Suppressor macrophage treated with lipopolysaccharide for 1 hour (primary cell): ENCODE measurements around the gene JPH4.
A peak's percentile ranks its signal among the peaks of the same experiment; 100 is the strongest.

ENCODE experiments used
- DNase-seq, 3 donors: peaks; one replicate each; pipeline ENCODE4 v3.0.0-alpha.2; 2020 to 2022

Gene JPH4

DNA sequence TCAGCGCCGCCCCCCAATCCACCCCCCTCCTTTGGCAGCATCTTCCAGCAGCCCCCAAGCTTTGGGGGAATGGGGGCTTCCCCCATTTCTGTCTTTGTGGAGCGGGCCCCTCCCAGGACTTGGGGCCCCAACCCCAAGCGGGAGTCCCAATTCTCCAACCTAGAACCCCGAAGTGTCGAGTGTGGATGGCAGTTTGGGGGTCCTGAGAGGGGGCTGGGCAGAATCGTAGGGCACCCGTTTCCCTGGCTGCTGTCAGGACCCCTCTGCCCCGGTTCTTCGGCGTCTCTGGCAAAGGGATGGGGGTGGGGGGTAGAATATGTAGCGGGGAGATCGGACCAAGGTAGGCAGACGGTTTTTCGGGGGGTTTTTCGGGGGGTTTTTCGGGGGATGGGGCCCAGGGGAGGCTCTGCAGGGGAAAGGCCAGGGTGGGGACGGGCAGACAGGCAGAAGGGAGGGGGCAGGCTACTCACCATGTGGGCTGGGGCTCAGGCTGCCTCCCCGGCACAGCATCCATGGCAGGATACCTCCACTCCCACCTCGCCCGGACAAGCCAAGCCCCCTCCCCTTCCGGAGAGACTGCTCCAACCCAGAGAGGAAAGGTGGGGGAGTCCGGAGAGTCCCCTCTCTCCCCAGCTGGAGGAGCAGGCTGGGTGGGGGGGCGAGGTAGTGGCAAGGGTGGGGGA lies 739 bp downstream of the JPH4 start:
- peak in 1 of 3 donors; percentile 5 for DNase-seq

DNA sequence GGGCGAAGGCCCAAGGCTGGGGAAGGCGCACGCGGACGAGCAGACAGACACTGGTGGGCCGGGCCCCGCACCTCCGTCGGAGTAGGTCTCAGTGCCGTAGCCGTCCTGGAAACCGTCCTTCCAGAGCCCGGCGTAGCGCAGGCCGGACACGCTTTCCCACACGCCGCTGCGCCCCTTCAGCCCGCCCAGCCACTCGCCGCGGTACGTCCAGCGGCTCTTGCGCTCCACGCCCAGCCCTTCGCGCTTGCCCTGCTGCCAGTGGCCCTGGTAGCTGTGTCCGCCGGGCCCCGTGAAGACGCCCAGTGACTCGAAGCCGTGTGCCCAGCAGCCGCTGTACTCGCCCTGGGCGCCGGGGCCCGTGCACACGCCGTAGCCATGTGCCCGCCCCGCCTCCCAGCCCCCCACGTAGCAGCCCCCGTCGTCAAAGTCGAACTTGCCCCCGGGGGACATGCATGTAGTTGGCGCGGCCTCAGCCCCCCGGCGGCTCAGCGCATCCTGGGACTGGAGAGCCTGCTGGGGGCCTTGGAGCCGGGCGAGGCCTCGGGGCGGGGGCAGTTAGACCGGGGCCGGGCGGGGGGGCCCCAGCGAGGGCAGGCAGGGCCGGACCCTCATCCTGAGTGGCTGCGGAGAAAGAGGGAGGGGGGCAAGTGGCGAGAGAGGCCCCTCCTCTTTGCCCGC lies 1.4 kb downstream of the JPH4 start:
- peak; percentile 27 to 54 (median 35) for DNase-seq

DNA sequence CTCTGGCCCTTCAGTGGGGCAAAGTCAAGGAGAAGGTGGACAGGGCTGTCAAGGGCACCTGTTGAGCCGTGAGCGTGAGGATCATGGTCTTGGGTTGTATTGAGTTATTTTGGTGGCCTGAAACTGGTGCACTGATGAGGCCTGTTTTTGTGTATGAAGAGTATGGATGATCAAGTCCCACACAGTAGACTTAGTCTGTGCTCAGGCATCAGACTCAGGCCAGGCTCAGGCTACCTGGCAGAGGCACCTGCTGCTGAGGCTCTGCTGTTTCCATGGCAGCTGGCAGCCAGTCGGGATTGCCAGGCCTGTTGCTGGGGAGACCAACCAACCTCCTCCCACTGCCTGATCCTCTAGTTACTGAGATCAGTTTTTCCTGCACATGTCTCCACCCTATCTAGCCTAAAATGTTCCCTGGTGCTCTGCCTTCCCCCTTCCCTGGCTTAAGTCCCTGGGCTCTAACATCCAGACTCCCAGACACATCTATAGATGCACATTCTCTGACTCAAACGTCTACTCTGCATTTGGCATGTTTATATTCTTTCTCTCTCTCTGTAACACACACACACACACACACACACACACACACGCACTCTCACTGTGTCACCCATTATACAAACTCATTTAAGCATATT lies 5.1 kb downstream of the JPH4 start:
- no peak for DNase-seq

DNA sequence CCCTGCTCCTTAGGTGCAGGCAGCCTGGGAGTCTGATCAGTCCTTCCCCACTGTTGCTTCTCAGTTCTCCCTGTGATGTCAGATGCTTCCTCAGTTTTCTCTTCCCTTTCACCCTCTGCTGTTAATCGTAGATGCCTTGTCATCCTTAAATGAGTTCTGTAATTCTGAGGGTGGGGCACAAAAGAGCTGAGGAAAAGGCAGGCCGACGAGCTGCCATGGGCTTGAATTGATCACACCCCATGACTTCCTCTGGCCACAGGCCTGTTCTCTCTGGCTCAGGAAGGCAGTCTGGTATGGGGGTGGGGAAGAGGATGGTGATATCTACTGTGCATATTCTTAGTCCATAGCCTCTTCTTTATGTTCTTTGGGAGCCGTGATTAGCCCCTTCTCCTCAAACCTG lies 5.8 kb downstream of the JPH4 start:
- peak; percentile 62 to 75 (median 70) for DNase-seq

DNA sequence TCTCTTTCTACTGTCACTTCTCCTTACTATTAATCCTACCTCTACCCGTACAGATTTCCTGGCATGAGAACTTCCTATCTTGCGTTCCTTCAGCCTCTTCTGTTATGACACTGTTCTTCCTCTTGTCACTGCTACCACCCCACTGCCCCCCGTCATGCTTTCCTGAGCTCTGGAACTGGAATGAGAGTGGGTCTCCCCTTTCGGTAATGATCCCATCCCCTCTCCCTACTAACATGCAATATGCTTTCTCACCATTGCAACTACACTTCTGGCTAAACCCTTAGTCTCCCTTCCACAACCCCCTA lies 6.1 kb downstream of the JPH4 start:
- peak in 2 of 3 donors; percentile 26 to 30 for DNase-seq

DNA sequence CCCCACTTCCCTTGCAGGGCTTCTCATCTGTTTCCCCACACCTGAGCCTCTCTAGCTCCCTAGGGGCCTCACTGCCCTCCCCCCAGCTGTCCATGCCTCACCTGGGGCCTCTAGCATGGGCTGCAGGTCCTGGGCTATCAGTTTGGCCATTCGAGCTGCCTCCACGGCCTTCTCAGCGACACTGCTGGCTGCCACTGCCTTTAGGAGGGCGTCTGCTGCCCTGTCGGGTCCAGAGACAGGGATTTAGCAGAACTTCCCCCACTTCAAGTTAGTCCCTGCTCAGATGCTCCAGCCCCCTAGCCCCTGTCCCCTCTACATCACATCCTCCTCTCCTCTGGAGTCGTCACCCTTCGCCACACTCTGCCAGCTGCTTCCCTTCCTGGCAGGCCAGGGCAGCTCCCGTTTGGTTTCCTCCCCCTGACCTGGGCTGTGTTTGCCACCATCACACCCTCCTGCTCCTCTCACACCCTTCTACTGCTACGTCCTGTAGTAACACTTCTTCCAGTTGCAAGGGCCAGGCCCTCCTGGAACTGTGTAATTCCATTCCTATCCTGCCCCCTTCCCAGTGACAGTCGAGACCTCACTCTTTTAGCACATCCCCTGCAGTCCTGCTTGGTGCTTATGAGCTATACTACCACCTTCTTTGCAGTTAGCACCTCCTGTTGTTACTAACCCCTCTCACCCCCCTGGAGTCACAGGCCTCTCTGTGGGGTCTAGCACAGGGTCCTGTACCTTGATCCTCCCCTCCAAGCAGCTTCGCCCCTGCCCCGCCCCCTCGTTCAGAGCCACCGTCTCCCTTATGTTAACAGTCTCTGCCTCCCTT lies 6.7 kb downstream of the JPH4 start:
- DNase-seq, result peak in 1 of 3 donors; percentile 18

DNA sequence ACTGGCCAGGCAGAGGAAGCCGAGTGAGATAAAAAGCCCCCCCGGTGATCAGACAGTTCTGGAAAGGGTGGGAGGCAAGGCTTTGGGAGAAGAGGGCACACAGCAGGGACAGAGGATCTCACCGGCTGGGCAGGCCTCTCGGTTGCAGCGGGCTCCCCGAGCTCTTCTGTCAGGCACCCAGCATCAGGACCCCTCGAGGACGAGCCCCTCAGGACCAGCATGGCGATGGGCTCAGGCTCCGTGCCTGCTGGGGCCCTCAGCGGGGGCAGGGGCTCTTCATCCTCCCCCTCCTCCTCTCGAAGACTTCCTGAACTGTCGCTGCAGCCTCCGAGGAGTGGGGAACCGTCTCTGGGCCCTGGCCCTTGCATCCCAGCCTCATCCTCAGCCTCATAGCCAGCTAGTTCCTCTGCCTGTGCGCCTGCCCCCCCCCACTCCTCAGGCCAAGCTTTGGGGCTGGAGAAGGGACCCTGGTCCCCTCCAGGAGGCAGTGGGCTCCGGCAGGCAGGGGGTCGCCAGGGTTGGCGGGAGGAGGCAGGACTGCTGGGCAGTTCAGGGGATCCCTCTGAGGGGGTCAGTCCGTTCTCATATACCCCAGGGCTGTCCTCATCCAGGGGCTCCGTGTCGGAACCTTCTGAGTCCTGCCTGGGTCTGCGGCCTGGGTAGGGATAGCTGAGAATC lies 7.6 kb downstream of the JPH4 start:
- DNase-seq, result no peak

DNA sequence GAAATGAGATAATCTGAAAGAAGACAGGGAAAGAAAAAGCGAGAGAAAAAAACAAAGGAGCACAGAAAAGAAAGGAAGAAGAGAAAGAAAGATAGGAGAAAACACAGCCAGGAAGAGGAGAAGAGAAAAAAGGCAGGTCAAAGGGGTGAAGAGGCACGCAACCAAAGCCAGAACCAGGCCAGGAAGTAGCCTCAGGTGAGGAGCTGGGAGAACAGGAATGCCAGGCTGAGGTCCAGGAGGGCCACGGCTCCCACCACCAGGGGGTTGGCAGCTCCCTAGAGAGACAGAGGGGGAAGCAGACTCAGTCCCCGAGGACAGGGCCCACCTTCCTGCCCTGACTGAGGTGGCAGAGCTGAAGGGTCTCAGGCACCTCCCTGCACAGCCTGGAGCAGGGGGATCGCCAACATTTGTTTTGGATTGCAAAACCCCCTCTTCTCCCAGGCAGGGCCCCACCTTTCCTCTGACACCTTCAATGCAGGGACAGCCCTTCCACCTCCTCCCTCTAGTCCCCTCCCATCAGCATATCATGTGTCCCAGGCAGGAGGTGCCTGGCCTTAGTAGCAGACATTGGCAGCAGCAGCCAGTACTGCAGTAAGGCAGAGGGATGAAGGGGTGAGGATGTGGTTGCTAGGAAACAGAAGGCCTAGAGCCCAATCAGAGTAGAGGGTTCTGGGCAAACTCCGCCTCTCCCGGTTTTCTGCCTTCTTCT lies 9.0 kb downstream of the JPH4 start:
- DNase-seq, result no peak

DNA sequence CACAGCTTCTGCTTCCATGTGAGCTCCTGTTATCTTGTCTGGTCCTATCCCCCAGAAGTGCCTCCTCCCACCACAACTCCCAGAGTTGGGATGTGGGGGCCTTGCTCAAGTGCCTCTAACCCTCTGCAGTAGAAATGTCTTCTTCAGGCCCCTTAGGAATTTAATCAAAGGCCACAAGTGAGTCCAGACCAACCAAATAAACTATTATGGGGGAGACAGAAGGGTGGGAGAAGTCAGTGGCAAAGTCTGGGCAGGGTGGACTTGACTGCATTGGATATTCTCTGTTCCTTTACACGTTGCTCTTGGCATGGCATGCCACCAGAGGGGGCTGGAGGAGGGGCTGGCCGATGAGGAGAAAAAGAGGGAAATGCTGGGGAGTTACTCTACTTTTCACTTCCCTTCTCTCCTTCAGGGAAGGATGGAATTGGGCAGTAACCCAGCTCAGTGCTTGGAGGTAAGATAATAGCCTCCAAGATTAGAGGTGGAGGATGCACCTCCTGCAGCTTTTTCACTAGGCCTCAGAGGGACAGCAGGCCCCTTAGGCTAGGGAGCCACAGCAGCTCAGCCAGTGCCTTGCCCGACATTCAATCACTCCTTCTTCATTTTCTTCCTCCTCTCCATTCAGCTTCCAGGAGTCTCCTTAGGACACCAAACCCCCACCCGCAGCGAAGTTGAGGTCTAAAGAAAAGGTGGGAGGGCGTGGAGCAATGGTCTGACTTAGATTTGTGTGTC lies 9.8 kb downstream of the JPH4 start:
- peak; percentile 67 to 78 (median 72) for DNase-seq

DNA sequence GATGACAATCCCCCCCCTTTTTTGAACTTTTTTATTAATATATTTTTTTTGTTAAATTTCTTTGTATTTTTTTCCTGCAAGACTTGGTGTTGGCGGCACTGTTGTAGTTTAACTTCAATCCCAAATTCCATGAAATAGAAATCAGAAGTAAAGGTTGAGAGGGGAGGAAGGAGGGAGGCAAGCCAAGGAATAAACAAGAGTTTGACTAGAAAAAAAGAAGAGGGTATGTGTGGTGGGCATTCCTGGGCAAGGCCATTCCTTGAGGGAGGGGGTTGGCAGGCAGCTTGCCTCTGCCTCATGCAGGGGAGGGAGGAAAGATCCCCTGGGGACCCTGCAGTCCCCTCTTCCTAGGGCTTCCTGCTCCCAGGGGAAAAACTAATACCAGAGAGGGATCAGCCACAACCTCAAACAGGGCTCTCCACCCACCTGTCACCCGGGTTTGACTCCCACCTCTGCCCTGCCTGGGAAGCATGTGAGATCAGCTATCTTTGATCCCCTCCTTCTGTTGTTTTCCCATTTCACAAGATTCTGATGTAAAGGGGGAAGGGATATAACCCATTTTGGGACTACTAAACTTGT lies 10.5 kb downstream of the JPH4 start:
- DNase-seq, result no peak

DNA sequence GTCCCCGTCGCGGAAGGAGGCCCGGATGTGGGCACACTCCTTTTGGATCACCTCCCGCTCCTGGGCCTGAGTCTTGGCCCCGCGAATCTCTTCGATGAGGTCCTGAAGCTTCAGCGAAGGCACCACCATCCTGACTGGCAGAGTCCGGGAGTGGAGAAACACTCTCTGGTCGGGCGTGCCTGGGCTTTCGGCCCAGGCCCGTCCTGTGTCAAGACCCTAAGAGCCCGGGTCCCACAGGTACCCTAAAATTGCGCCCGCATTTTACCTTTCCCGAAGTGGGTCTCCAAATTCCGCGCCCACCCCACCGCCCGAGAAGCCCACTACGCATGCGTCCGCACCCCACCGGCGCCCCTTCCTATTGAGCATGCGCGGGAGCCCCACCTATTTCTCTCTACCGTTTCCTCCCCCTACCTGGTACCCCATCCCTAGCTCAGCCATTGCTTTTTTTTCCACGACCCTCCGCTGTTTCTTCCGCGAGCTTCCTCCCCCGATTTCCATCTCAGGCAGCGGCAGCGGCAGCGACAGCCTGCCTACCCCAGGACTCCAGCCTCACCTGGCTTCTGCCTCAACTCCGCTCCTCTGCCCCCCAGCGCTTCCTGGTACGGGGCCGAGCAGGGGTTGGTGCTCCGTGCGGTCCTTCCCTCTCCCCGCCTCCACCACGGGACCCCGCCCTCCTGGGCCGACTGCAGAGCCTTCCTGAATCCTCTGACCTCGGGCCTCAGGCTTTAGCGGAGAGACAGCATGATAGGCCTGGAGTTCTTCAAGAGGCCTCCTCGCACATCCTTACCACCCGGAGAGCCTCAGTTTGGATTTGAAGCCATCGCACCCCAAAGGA lies 11.2 kb downstream of the JPH4 start, which contains the start of gene AP1G2:
Gene AP1G2 (minus strand): TSS at position 606 of the 835 bp plus-strand sequence. CDS start 477 bp downstream, at position 129.
- peak; percentile 75 to 89 (median 79) for DNase-seq

DNA sequence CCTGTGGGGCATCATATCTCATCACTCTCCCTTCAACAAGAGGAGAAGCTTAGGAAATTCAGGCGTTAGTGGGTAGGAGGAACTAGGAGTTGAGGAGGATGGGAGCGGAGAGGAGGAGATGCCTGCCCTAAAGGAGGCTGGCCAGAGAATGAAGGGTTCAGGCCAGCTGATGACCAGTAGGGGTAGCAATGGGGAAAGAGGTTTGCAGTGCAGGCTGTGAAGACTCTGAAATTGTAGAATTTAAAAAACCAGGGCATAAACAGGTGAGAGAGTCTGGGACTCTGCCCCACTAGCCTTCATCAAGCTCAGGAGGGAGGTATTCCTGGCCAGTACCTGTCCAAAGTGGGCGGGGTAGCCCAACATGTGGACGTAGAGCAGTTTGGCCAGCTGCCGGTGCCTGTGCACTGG lies 11.8 kb downstream of the JPH4 start:
- DNase-seq, result peak in 1 of 3 donors; percentile 36

DNA sequence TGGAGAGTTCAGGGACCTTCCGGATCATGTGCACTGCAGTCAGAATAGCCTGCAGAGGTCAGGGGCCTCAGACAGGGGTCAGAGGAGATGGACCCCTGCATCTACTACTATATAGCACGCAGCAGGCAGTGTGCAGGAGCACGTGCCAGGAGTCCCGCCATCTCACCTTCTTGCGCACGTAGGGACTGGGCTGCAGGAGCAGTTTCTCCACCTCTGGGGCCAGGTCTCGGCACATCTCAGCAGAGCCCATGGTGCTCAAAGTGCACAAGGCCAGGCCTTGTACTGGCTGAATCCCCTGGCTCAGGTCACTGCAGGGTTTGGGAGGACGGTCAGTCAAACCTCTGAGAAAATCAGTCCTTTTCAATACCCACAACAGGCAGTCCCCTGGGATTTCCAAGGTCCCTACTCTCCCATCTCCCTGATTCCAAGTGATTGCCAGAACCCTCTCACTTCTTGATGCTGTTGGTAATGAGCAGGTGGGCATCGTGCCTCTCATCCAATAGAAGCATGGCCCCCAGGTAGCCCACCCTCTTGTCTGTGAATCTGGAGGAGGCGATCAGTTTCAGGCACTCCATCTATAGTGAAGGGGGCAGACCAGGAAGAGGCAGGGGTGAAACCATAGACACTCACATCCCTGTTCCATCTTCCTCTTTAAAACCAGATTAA lies 12.3 kb downstream of the JPH4 start:
- no peak for DNase-seq

DNA sequence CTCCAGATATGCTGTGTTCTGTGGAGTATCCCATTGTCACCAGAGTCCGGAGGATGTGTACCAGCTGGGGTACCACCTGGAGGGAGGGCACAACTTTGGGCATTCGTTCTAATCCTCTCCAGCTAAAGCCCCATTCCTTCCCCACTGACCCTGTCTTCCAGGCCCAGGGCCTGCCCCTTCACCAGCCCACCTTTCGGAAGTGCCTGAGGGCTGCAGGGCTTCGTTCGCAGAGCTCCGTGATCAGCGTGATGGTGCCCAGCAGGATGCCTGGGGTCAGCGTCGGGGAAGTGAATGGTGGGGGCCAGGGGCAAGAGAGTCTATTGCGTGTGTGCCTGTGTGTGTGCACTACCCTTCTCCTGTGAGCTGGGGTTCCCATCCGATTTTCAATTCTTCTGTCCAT lies 13.0 kb downstream of the JPH4 start:
- DNase-seq, result no peak

DNA sequence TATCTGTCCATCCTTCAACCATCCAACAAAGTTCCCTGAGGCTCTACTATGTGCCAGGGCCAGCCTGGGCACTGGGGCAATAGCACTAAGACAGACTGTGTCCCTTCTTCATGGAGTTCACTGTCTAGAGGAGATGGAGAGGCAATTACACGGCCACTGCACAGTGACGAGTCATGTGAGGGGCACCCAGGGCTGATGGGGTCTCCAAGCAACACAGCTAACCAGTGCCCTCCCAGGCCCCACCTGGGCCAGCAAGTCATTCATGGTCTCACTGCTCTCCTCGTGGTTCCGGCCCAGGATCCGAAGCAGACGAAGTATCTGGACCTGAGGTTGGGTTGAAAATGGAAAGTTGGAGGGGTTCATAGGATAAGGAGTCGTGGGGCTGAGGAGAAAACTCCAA lies 13.7 kb downstream of the JPH4 start:
- DNase-seq, result no peak

DNA sequence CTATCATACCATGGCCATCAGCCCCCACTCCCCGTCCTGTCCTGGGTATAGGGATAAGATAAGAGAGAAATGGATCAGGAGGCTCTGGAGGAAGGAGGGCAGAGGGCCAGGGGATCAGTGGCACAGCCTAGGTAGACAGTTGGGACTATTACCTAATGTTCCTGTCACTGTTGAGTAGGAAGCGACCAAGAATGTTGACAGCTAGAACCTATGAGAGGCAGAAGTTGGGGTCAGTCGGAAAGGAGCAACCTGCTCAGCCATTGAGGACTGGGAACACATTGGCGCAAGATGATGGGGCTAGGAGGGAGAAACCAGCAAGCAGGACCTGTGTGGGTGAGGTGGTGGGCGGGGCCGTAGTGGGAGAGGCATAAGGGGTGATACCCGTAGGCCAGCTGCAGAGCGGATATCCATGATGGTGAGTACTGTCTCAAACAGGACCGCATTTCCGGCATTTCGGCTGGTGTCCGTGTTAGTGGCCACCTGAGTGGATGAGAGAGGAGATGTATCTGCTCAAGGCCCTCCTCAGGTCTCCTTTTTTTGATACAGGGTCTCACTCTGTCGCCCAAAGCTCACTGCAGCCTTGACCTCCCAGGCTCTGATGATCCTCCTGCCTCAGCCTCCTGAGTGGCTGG lies 14.3 kb downstream of the JPH4 start:
- no peak for DNase-seq

DNA sequence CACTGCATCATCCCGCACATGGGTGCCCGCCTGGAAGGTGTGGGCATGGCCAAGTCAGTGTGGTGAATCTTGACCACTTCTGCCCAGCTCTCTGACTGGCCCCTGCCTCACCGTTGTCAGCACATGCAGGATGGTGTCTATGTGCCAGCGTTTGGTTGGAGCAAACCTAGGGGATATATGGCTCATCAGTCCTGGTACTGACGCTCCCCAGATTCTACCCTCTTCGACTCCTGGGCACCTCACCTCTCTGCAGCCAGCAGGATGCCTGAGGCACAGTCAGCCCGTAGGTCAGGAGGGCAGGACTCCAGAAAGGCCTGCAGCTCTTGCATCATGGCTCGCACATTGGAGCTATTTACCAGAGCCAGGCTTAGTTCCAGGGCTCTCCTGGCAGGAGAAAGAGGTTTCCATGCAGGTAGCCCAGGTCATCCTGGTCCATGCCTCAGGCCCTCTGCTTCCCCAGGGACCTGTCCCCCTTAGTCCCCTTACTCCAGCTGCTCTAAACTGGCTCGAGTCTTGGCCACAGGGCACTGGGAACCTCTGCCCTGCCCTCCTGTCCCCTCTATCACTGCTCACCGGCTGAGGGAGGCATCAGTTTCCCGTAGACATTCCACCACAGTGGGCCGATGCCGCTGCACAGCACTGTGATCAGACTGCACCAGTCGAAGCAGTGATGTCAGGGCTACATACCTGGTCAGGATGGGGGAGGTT lies 15.0 kb downstream of the JPH4 start:
- DNase-seq, result no peak

DNA sequence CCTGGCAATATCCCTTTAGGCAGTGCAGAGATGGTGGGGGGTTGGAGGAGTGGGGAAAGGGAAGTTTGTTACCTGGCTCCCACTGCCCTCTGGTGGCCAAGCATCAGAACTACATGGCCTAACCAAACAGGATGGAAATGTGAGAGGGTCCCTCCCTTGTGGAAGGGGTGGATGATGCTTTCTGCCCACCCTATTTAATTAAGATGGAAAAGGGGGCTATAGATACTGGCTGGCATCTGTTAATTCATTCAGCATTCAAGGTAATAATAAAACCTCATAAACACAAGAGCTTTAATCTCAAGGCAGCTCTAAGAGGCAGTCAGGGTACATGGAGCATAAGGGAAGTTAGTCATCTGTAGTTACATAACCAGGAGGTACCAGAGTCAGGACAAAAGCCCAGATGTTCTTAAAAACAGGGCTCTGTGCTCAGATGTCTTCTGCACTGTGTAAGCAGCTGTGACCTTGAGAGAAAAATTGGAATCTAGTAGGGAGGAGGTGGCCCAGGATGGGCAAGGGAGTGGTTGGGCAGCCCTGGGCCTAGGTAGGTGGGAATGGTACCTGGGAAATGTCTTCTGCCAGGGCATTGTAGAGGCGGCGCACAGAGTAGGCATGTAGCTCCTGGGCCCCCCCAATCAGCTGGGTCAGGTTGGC lies 15.6 kb downstream of the JPH4 start:
- peak; percentile 56 to 70 (median 62) for DNase-seq
